ENCODE measurements around the gene MDFIC.

MDFIC gene

DNA sequence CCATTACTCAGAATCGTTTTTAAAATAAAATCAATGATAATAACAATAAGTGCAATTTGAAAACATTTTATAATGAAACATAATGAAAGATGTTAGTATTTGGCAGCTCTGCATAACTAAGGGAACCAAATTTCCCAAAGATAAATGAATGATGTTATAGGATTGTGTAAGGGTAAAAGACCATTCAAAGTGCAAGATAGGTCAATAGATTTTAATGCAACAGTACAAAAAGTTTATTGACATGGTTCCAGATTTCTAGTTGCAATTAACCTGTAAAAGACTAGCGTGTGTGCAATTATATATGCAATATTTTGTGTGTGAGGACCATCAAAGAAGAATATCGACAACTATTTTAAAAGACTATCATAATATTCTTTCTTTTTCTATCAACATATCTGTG is 122.3 kb downstream of the MDFIC start:
- no peak for DNase-seq

- DNase-seq: no peak
These were observed 126.2 kb downstream of the MDFIC start for GRCh38 chr7:115047958-115048720.

DNA sequence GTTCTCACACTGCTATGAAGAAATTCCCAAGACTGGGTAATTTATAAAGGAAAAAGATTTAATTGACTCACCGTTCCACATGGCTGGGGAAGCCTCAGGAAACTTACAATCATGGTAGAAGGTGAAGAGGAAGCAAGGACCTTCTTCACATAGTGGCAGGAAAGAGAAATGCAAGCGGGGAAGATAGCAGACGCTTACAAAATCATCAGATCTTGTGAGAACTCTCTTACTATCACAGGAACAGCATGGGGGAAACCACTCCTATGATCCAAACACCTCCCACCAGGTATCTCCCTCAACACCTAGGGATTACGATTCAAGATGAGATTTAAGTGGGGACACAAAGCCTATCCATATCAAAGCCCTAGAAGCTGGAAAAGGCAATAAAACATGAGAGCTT is 130.8 kb downstream of the MDFIC start:
- DNase-seq: no peak

DNA sequence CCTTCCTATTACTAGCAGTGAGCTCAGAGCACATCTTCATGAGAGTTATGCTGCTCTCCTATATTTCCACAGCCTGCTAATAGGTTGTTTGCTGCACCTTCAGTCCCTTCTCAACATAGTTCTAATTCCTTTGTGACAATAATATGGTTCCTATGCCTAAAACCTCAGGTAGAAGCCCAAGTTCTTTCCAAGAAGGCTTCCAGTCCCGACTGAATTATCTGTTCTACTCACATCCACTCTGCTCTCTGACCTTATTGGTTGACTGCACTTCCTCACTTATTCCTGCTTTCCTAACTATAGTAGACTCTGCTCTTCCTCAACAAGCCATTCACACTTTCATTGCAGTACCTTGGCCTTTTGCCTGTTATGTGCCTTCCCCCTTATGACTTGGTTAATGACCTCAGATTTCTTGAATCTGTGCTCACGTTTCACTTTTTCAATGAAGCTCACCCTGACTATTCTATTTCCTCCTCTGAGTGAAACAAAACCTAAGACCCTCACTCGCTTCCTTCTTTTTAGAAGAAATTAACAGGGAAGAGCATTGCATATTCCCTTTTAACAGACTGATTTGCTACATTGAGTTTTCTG is 132.7 kb downstream of the MDFIC start:
- no peak for DNase-seq

DNA sequence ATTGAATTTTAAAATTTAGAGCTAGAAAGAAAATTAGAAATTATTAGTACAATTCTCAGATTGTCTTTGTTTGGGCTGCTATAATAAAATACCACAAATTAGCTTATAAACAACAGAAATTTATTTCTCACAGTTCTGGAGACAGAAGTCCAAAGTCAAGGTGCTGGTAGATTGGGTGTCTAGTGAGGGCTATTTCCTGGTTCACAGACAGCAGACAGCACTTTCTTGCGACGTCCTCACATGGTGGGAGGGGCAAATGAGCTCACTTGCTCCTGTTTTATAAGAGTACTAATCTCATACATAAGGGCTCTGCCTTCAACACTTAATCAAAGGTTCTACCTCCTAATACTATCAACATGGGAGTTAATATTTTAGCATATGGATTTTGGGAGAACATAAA is 134.1 kb downstream of the MDFIC start:
- DNase-seq: no peak

- no peak for DNase-seq
These were observed 136.8 kb downstream of the MDFIC start for GRCh38 chr7:115058726-115059125.

DNA sequence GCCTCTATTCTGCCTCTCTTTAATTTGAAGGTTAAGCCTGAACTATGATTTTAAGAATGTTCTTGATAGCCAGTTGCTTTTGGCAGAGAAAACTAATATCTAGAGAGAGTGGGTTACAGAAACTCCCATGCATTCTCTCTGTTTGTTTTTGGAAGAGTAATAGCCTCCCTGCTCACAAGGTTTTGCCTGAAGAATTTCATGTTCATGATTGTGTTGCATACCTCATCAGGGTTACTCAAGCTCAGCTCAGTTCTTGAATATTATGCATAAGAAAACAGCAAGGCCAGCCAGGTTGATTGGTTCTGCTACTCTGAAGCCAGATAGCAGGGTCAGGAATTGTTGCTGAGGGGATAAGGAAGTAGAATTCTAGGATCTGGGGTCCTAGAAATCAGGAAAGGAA is 137.4 kb downstream of the MDFIC start:
- no peak for DNase-seq

- DNase-seq: no peak
These were observed 138.4 kb downstream of the MDFIC start for GRCh38 chr7:115060095-115060870.

DNA sequence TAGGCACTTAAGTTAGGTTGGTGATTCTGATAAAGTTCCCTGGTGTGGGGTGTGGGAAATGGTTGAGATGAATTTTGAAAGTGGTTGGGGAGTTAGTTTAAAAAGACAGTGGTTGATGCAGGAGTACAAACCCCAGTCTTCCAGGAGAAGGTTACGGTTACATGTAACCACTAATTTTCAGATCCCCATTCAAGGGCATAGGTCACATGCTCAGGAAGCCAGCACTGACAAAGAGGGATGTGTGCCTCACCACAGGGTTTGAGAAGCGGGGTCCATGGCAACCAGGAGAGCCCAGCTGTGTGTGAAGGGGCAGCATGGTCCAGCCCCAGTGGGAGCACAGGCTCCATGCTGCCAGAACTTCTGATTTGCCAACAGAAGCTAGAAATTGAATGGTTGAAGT is 144.2 kb downstream of the MDFIC start:
- no peak for DNase-seq

DNA sequence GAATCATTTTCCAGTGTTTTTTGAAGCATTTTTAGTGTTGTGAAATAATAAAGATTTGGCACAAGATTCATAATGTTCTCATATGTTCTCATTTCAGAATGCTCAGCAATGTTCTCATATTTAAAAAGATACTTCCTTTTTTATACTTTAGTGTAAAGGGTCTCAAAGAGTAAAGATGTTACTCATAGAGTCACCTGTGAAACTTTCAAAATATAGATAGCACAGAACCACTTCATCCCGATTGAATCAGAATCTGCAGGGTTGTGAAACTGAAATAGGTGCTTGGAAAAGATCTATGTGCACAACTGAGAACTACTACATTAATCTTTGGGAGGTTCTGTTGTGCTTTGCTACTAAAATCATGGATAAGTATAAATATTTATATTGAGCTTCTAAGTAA is 144.7 kb downstream of the MDFIC start:
- DNase-seq: no peak

DNA sequence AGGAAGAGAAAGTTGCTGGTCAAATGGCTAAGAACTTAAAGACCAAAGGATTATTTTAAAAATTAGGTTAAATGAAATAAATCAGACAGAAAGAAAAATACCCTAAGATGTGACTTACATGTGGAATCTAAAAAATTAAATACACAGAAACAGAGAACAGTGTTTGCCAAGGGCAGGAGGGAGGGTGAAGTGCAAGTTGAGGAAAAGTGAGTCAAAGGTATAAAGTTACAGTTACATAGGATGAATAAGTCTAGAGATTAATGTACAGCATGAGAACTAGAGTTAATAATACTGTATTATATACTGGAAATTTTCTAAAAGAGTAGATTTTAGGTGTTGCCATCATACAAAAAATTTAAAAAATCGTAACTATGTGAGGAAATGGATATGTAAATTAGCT is 146.3 kb downstream of the MDFIC start:
- no peak for DNase-seq

Measured in NCI-H526 treated with DMSO at 0.1 percent for 48 hours (cell line).